Chondrocyte (in vitro differentiated cells): ENCODE data around the gene HDHD2. TPM values are rescaled to one million over a fixed set of nuclear protein-coding genes. Genes with fewer than 3 reads are reported as not detected.

ENCODE experiments used
- DNase-seq: peaks from one replicate; pipeline ENCODE4 v3.0.0; 2021; ENCODE audit warnings: mixed read lengths, low spot score
- H3K27ac Mint-ChIP-seq: one replicate; pipeline ENCODE4 v1.8.0; 2021; ENCODE audit warnings: mild to moderate bottlenecking, moderate library complexity, mixed read lengths; ENCODE audit not compliant: unreplicated experiment
- H3K27me3 Mint-ChIP-seq: 2 replicates; pipeline ENCODE4 v1.8.0; 2021; ENCODE audit warnings: low read depth, mixed read lengths
- H3K36me3 Mint-ChIP-seq: 2 replicates; pipeline ENCODE4 v1.8.0; 2021; ENCODE audit warnings: low read depth, mixed read lengths
- H3K4me1 Mint-ChIP-seq: 2 replicates; pipeline ENCODE4 v1.8.0; 2021; ENCODE audit warnings: low read depth, mild to moderate bottlenecking, mixed read lengths
- H3K4me3 Mint-ChIP-seq: one replicate; pipeline ENCODE4 v1.8.0; 2021; ENCODE audit warnings: mild to moderate bottlenecking, moderate library complexity, mixed read lengths; ENCODE audit not compliant: unreplicated experiment
- H3K9me3 Mint-ChIP-seq: 2 replicates; pipeline ENCODE4 v1.8.0; 2021; ENCODE audit warnings: low read depth, mixed read lengths
- CTCF ChIP-seq: fragments of 200-600 bp; sonication (generic); IDR thresholded peaks from 2 replicates; pipeline ENCODE4 v1.5.0; 2021; ENCODE audit warnings: antibody characterized with exemption, mild to moderate bottlenecking, moderate library complexity
- total RNA-seq: library from RNA; stranded (reverse); gene quantifications from 3 replicates; pipeline ENCODE4 v1.2.1, GENCODE V29; 2021

The HDHD2 gene
- total RNA-seq, 1 donor from 2014 or later, result 16.8 TPM

- no peak overlapping the region for H3K4me3 Mint-ChIP-seq
- H3K27me3 Mint-ChIP-seq, result no peaks in the 10 kb centered on the region
- DNase-seq, result no peak
- peaks cover 28% of the 10 kb centered on the region for H3K36me3 Mint-ChIP-seq
- no peak overlapping the region for H3K27ac Mint-ChIP-seq
- no peaks in the 10 kb centered on the region for H3K9me3 Mint-ChIP-seq
- no peak for TF ChIP-seq CTCF
- H3K4me1 Mint-ChIP-seq, result no peaks in the 10 kb centered on the region
Measured at GRCh38 chr18:47108998-47109405, 41.3 kb downstream of the HDHD2 start.

- no peaks in the 10 kb centered on the region for H3K9me3 Mint-ChIP-seq
- no peak overlapping the region for H3K4me3 Mint-ChIP-seq
- no peaks in the 10 kb centered on the region for H3K27me3 Mint-ChIP-seq
- no peak overlapping the region for H3K27ac Mint-ChIP-seq
- H3K4me1 Mint-ChIP-seq, result no peaks in the 10 kb centered on the region
- DNase-seq, result no peak
- TF ChIP-seq CTCF, result no peak
- peaks cover 28% of the 10 kb centered on the region for H3K36me3 Mint-ChIP-seq
Measured at GRCh38 chr18:47108373-47108772, 41.9 kb downstream of the HDHD2 start.

- Mint-ChIP-seq H3K36me3 (peaks cover 6% of the 10 kb centered on the region), H3K27me3 (no peaks in the 10 kb centered on the region), H3K4me3 (no peak overlapping the region), H3K9me3 (no peaks in the 10 kb centered on the region), H3K27ac (no peak overlapping the region), H3K4me1 (no peaks in the 10 kb centered on the region)
- TF ChIP-seq CTCF, result peak; percentile 88
- no peak for DNase-seq
Measured at GRCh38 chr18:47100212-47100831, 50.0 kb downstream of the HDHD2 start.

- no peak overlapping the region for H3K27ac Mint-ChIP-seq
Measured at GRCh38 chr18:47095810-47096209, 54.5 kb downstream of the HDHD2 start.

GRCh38 chr18:47087676-47088075, 62.6 kb downstream of the HDHD2 start:
- H3K4me1 Mint-ChIP-seq, result no peaks in the 10 kb centered on the region
- H3K36me3 Mint-ChIP-seq, result peaks cover 1% of the 10 kb centered on the region
- no peaks in the 10 kb centered on the region for H3K9me3 Mint-ChIP-seq
- no peak for TF ChIP-seq CTCF
- no peak overlapping the region for H3K27ac Mint-ChIP-seq
- no peaks in the 10 kb centered on the region for H3K27me3 Mint-ChIP-seq
- no peak overlapping the region for H3K4me3 Mint-ChIP-seq
- DNase-seq, result no peak

More at GRCh38 chr18:47095810-47096209, 54.5 kb downstream of the HDHD2 start:
- DNase-seq, result no peak
- Mint-ChIP-seq H3K27me3 (no peaks in the 10 kb centered on the region), H3K36me3 (peaks cover 2% of the 10 kb centered on the region), H3K4me3 (no peak overlapping the region), H3K9me3 (no peaks in the 10 kb centered on the region), H3K4me1 (no peaks in the 10 kb centered on the region)
- no peak for TF ChIP-seq CTCF
